DMS114 treated with DMSO at 0.1 percent for 48 hours (cell line): ENCODE results near the gene STMP1.

Experiments used
- DNase-seq: peaks from one replicate; lab custom pipeline; 2025; ENCODE audit not compliant: unreplicated experiment; lab: John Stamatoyannopoulos, UW

The STMP1 gene

GRCh38 chr7:135718794-135719437 lies 56.6 kb downstream of the STMP1 start:
- DNase-seq: no peak

DNA sequence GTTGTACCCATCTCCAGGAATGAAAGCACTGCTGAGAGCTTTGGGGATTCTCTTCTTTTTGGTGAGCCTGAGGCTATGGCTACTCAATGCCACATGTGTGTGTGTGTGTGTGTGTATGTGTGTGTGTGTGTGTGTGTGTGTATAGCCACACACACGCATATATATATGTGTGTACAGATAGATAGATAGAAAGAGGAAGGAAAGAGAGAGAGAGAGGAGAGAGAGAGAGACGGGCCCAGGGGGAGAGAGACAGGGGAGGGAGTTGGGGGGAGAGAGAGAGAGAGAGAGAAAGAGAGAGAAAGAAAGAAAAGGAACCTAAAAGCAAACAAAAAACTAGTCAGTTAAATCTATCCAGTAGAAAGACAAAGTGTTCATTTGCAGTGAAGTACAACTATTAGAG lies 57.4 kb downstream of the STMP1 start:
- no peak for DNase-seq

GRCh38 chr7:135721198-135721820 lies 59.0 kb downstream of the STMP1 start:
- no peak for DNase-seq

DNA sequence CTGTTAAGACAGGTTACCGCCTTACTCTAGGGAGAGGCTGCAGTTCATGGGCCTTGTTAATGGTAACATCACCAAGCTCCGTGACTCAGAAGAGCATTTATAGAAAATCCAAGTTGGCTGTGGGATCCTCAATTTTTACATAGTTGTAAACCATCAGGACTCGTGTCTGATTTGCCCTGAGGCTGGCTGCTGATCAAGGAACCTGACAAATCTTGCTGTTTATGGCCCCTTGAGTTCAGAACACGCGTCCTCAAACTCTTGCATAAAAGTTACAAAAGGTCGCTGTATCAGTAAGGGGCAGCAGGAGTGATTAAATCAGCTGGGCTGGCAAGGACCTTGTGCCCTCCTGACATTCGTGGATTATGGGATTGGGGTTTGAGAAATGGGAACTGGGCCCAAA lies 61.1 kb downstream of the STMP1 start:
- no peak for DNase-seq
